GM18861 (cell line): ENCODE data around the gene R3HDML.

Experiments
- ATAC-seq: cut with Tn5 transposase; IDR thresholded peaks from one replicate; pipeline ENCODE4 v1.9.1; 2021; ENCODE audit not compliant: unreplicated experiment

The R3HDML gene

DNA sequence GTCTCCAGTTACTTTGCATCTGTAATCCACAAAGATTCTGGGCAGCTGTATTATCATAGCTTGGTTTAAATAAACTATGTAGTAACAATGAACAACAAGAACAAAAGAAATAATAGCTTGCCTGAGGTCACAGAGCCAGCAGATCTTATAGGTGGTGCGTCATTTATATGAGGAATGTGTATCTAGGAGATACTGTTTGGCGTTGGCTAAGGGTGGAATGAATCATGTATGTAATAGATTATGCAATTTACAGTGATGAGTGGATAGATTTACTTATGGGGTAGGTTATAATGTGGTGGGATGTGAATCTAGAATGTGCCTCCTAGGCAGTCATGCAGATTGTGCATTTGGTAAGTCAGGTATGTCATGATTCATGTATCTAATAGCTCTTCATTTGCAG lies 61.5 kb downstream of the R3HDML start:
- no peak for ATAC-seq

DNA sequence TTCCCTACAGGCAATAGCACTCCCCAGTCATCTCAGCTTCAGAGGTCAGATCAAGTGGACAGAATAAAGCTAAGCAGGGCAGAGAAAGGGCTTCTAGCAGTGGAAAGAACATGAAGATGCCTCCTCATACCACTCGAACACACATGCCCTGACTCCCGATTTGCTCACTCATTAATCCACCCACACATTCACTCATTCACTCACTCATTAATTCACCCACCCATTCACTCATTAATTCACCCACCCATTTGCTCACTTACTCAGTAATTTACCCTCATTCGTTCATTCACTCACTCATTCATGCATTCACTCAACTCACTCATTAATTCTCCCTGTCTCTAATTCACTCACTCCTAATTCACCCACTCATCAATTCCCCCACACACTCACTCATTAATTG lies 62.6 kb downstream of the R3HDML start:
- ATAC-seq, result no peak

DNA sequence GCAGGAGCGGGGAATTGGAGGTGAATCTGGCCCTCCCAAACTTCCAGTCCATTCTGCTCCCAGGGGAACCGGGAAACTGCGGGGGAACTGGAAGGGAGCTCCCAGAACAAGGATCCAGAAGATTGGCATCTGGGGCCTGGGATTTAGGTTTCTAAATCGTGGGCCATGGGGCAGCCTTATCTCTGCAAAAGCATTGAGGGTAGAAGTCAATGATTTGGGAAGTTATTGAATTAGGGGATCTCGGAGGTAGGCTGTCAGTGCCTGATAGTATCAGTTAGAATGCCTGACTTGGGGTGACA lies 63.8 kb downstream of the R3HDML start:
- ATAC-seq, result no peak
